ENCODE results near the gene TRIM54.
"Not testable (repeated sequence)": the region's sequence is repeated elsewhere in the genome, so short reads cannot be mapped to it uniquely, and the experiment has no call there.

The TRIM54 gene

GRCh38 chr2:27316655-27317412, 34.6 kb downstream of the TRIM54 start:
- no peak for DNase-seq

GRCh38 chr2:27319839-27320238, 37.6 kb downstream of the TRIM54 start:
- DNase-seq, result not testable (repeated sequence)

- DNase-seq, result no peak
Measured at GRCh38 chr2:27320958-27321543, 38.8 kb downstream of the TRIM54 start.

- no peak for DNase-seq
Measured at GRCh38 chr2:27322301-27322765, 40.1 kb downstream of the TRIM54 start.

- peak; percentile 73 for DNase-seq
Measured at GRCh38 chr2:27322766-27323595, 40.8 kb downstream of the TRIM54 start, which contains the start of gene MPV17. Gene MPV17, minus strand, starts transcription at chr2:27323097. Its CDS starts 580 bp downstream, at chr2:27322517.

- DNase-seq, result no peak
Measured at GRCh38 chr2:27323596-27324285, 41.5 kb downstream of the TRIM54 start.

- DNase-seq, result no peak
Measured at GRCh38 chr2:27324720-27325119, 42.5 kb downstream of the TRIM54 start.

- no peak for DNase-seq
Measured at GRCh38 chr2:27335311-27335710, 53.1 kb downstream of the TRIM54 start.

- DNase-seq, result no peak
Measured at GRCh38 chr2:27336173-27336572, 53.9 kb downstream of the TRIM54 start.

- DNase-seq, result no peak
Measured at GRCh38 chr2:27347641-27348040, 65.4 kb downstream of the TRIM54 start.

GRCh38 chr2:27350106-27350693, 68.0 kb downstream of the TRIM54 start:
- no peak for DNase-seq

GRCh38 chr2:27351802-27352598, 69.8 kb downstream of the TRIM54 start:
- DNase-seq, result no peak

GRCh38 chr2:27353386-27353761, 71.1 kb downstream of the TRIM54 start:
- not testable (repeated sequence) for DNase-seq

- DNase-seq, result no peak
Measured at GRCh38 chr2:27353762-27354596, 71.8 kb downstream of the TRIM54 start.

- no peak for DNase-seq
Measured at GRCh38 chr2:27354597-27354927, 72.3 kb downstream of the TRIM54 start.

GRCh38 chr2:27356056-27356381, 73.8 kb downstream of the TRIM54 start:
- no peak for DNase-seq

GRCh38 chr2:27356382-27357181, 74.4 kb downstream of the TRIM54 start, which contains the start of gene GTF3C2:
Gene GTF3C2, minus strand, starts transcription at chr2:27356764. Its CDS starts 13,210 bp downstream, at chr2:27343554.
- DNase-seq, result peak; percentile 93
